H1 (cell line): ENCODE results near the gene SIN3B. TPM values are rescaled to one million over a fixed set of nuclear protein-coding genes. Genes with fewer than 3 reads are reported as not detected.

Source experiments
- CTCF ChIA-PET: fragments of 300-600 bp; sonication (Branson Sonifier 250); formaldehyde crosslinking; loops from one replicate; lab custom pipeline; 2021; ENCODE audit not compliant: partially characterized antibody; lab: Charles Lee
- POLR2A ChIA-PET: fragments of 300-600 bp; sonication (Branson Sonifier 250); formaldehyde crosslinking; loops from one replicate; lab custom pipeline; 2021; ENCODE audit warnings: inconsistent platforms; ENCODE audit not compliant: partially characterized antibody; lab: Charles Lee
- DNase-seq, 2 experiments: peaks; one replicate each; pipeline versions ENCODE4 v3.0.0 to v3.0.0-alpha.2; 2010 to 2022; ENCODE audit warnings: low spot score in 2 of 2, low read depth in 1 of 2, mixed read lengths in 1 of 2
- FAIRE-seq: peaks from 2 replicates; lab custom pipeline; 2011; peaks lifted over from hg19 to GRCh38; lab: Jason Lieb, UNC
- H2AFZ ChIP-seq: 2 replicates; pipeline ENCODE4 v1.8.1; 2012; ENCODE audit warnings: low read length, inconsistent platforms
- H2AK5ac ChIP-seq: 2 replicates; pipeline ENCODE4 v1.6.1; 2013; ENCODE audit warnings: low read depth, low read length
- H2BK120ac ChIP-seq: replicated peaks from 2 replicates; pipeline ENCODE3; 2013; ENCODE audit warnings: low read depth, low read length, inconsistent platforms
- H2BK12ac ChIP-seq: 2 replicates; pipeline ENCODE4 v1.6.1; 2013; ENCODE audit warnings: low read depth, low read length
- H2BK15ac ChIP-seq: 2 replicates; pipeline ENCODE4 v1.6.1; 2013; ENCODE audit warnings: low read length
- H2BK20ac ChIP-seq: 2 replicates; pipeline ENCODE4 v1.6.1; 2013; ENCODE audit warnings: low read length
- H2BK5ac ChIP-seq: 2 replicates; pipeline ENCODE4 v1.6.1; 2013; ENCODE audit warnings: low read depth, low read length
- H3K14ac ChIP-seq: 2 replicates; pipeline ENCODE4 v1.6.1; 2013; ENCODE audit warnings: inconsistent platforms; ENCODE audit not compliant: insufficient read length
- H3K18ac ChIP-seq: 2 replicates; pipeline ENCODE4 v1.6.1; 2013; ENCODE audit warnings: low read length; ENCODE audit errors: extremely low read depth
- H3K23ac ChIP-seq: 2 replicates; pipeline ENCODE4 v1.6.1; 2013; ENCODE audit warnings: inconsistent platforms; ENCODE audit not compliant: insufficient read length
- H3K23me2 ChIP-seq: 2 replicates; pipeline ENCODE4 v1.6.1; 2013; ENCODE audit warnings: low read depth, low read length
- H3K27ac ChIP-seq: 2 replicates; pipeline ENCODE4 v1.6.1; 2011; ENCODE audit warnings: low read depth, low read length, inconsistent platforms
- H3K27me3 ChIP-seq, 4 experiments: replicated peaks in 1 of 4; 1 replicate in 1 of 4; 2 replicates in 3 of 4; pipeline versions ENCODE4 v1.6.1 to v1.8.1; 2011 to 2013; ENCODE audit warnings: low read length in 3 of 4, mild to moderate bottlenecking in 3 of 4, inconsistent platforms in 2 of 4, mixed read lengths in 2 of 4, moderate library complexity in 1 of 4; ENCODE audit not compliant: control insufficient read depth in 3 of 4, insufficient read depth in 3 of 4; ENCODE audit errors: extremely low read depth in 1 of 4
- H3K36me3 ChIP-seq, 4 experiments: 2 replicates each; pipeline versions ENCODE4 v1.6.1 to v1.8.1; 2011 to 2013; ENCODE audit warnings: mild to moderate bottlenecking in 4 of 4, low read length in 3 of 4, moderate library complexity in 2 of 4, control low read depth in 1 of 4, inconsistent platforms in 1 of 4; ENCODE audit not compliant: insufficient read depth in 4 of 4, control insufficient read depth in 2 of 4
- H3K4ac ChIP-seq: replicated peaks from 2 replicates; pipeline ENCODE3; 2013; ENCODE audit warnings: low read length, low read depth, mixed read lengths, inconsistent platforms; ENCODE audit not compliant: insufficient read length
- H3K4me1 ChIP-seq, 4 experiments: replicated peaks in 1 of 4; 1 replicate in 1 of 4; 2 replicates in 3 of 4; pipeline versions ENCODE4 v1.6.1 to v1.8.1; 2011 to 2013; ENCODE audit warnings: low read length in 3 of 4, inconsistent platforms in 2 of 4, mixed read lengths in 1 of 4; ENCODE audit not compliant: insufficient read depth in 4 of 4, control insufficient read depth in 3 of 4
- H3K4me2 ChIP-seq, 2 experiments: 2 replicates each; pipeline versions ENCODE4 v1.6.1 to v1.8.1; 2011 to 2013; ENCODE audit warnings: low read depth in 2 of 2, low read length in 2 of 2, control low read depth in 1 of 2, inconsistent platforms in 1 of 2, mild to moderate bottlenecking in 1 of 2; ENCODE audit not compliant: insufficient read depth in 1 of 2
- H3K4me3 ChIP-seq, 4 experiments: fragments of 200-600, 300-600 bp in 1 of 4; sonication (generic), shearing (Covaris generic), sonication (Bioruptor Twin) in 1 of 4; 2 replicates each; pipeline versions ENCODE4 v1.5.1 to v1.8.1; 2011 to 2016; ENCODE audit warnings: low read length in 4 of 4, low read depth in 3 of 4, control low read depth in 2 of 4, inconsistent platforms in 2 of 4, mild to moderate bottlenecking in 2 of 4, mixed read lengths in 1 of 4, moderate library complexity in 1 of 4; ENCODE audit not compliant: insufficient read depth in 2 of 4; ENCODE audit errors: extremely low read depth in 1 of 4
- H3K56ac ChIP-seq: replicated peaks from 2 replicates; pipeline ENCODE3; 2013; ENCODE audit warnings: low read depth, mild to moderate bottlenecking, mixed read lengths, low read length, inconsistent platforms; ENCODE audit not compliant: insufficient read length
- H3K79me1 ChIP-seq: 2 replicates; pipeline ENCODE4 v1.6.1; 2013; ENCODE audit warnings: low read depth, low read length, control low read depth
- H3K79me2 ChIP-seq, 2 experiments: 2 replicates each; pipeline versions ENCODE4 v1.6.1 to v1.8.1; 2012 to 2013; ENCODE audit warnings: low read length in 2 of 2, mild to moderate bottlenecking in 2 of 2, inconsistent platforms in 1 of 2; ENCODE audit not compliant: insufficient read depth in 2 of 2, control insufficient read depth in 1 of 2
- H3K9ac ChIP-seq, 4 experiments: replicated peaks in 1 of 4; 1 replicate in 1 of 4; 2 replicates in 3 of 4; pipeline versions ENCODE4 v1.6.1 to v1.8.1; 2011 to 2013; ENCODE audit warnings: low read depth in 3 of 4, low read length in 3 of 4, control low read depth in 2 of 4, mild to moderate bottlenecking in 2 of 4, moderate library complexity in 2 of 4, inconsistent platforms in 1 of 4; ENCODE audit errors: extremely low read depth in 1 of 4
- H3K9me3 ChIP-seq, 2 experiments: 2 replicates each; pipeline versions ENCODE4 v1.6.1 to v1.8.1; 2012 to 2013; ENCODE audit warnings: mild to moderate bottlenecking in 2 of 2, moderate library complexity in 2 of 2, control low read depth in 1 of 2, inconsistent platforms in 1 of 2, low read depth in 1 of 2, low read length in 1 of 2, mixed read lengths in 1 of 2; ENCODE audit not compliant: insufficient read depth in 2 of 2
- H4K20me1 ChIP-seq, 2 experiments: replicated peaks in 1 of 2; 2 replicates each; pipeline versions ENCODE3 to v1.8.1; 2011 to 2013; ENCODE audit warnings: inconsistent platforms in 2 of 2, low read length in 2 of 2, mild to moderate bottlenecking in 1 of 2; ENCODE audit not compliant: insufficient read depth in 2 of 2, control insufficient read depth in 1 of 2
- H4K5ac ChIP-seq: 2 replicates; pipeline ENCODE4 v1.6.1; 2013; ENCODE audit warnings: low read length, low read depth, mixed read lengths, inconsistent platforms; ENCODE audit not compliant: insufficient read length
- H4K8ac ChIP-seq: 2 replicates; pipeline ENCODE4 v1.8.0; 2013; ENCODE audit warnings: mild to moderate bottlenecking, moderate library complexity, low read length, inconsistent platforms; ENCODE audit not compliant: insufficient read depth; ENCODE audit errors: extremely low read depth
- H4K91ac ChIP-seq: replicated peaks from 2 replicates; pipeline ENCODE3; 2013; ENCODE audit warnings: low read length, mixed read lengths, inconsistent platforms; ENCODE audit not compliant: insufficient read length
- BACH1 ChIP-seq: IDR thresholded peaks from 2 replicates; pipeline ENCODE4 v1.6.1; 2012; ENCODE audit warnings: low read length, improper control_type of control experiment
- CBX8 ChIP-seq: fragments of 300-800, 300-1000 bp; sonication (generic); IDR thresholded peaks from 2 replicates; pipeline ENCODE4 v1.7.1; 2016; ENCODE audit warnings: low read depth, low read length, borderline replicate concordance
- CHD1 ChIP-seq: IDR thresholded peaks from 2 replicates; pipeline ENCODE4 v1.6.1; 2012; ENCODE audit warnings: low read depth, low read length, improper control_type of control experiment
- EGR1 ChIP-seq: IDR thresholded peaks from 2 replicates; pipeline ENCODE4 v1.6.1; 2011; ENCODE audit warnings: low read depth, low read length, borderline replicate concordance
- TAF7 ChIP-seq: optimal IDR thresholded peaks from 2 replicates; pipeline ENCODE3; 2011; ENCODE audit warnings: low read depth, mild to moderate bottlenecking, inconsistent platforms, low read length, moderate library complexity, borderline replicate concordance
- ZNF274 ChIP-seq: IDR thresholded peaks from 2 replicates; pipeline ENCODE4 v1.7.0; 2012; ENCODE audit warnings: low read length, borderline replicate concordance; ENCODE audit errors: extremely low read depth
- WGBS, 2 experiments: shearing (Covaris generic) in 1 of 2; methylation state at CpG; one replicate each; pipeline versions ENCODE4 v1.1.6 to v1.1.7; 2013 to 2015; ENCODE audit warnings: low lambda C conversion rate in 2 of 2, mixed read lengths in 2 of 2, inconsistent platforms in 1 of 2, low coverage in 1 of 2, missing lambda C conversion rate in 1 of 2; ENCODE audit not compliant: insufficient replicate concordance in 2 of 2, insufficient coverage in 1 of 2, insufficient read length in 1 of 2; ENCODE audit errors: extremely low coverage in 1 of 2, missing lambda C conversion rate in 1 of 2; 5-methylcytosine and 5-hydroxymethylcytosine counted together
- polyA plus RNA-seq, 7 experiments: library from polyadenylated mRNA; depleted of rRNA in 3 of 7; stranded (reverse) in 5 of 7; unstranded in 2 of 7; fragments of >200 nt in 5 of 7; fragments of 200-250 nt in 2 of 7; gene quantifications; 1 replicate in 5 of 7; 2 replicates in 1 of 7; 4 replicates in 1 of 7; pipeline versions ENCODE4 v1.2.1 to v1.2.3, GENCODE V29; 2011 to 2013; ENCODE audit warnings: missing spikeins in 2 of 7, mixed read lengths in 2 of 7
- total RNA-seq: library from RNA; stranded (reverse); fragmentation: NEBNext Ultra II Directional; extraction: Animal tissue kit (Norgen Biotek cat#: 25700); gene quantifications from 2 replicates; pipeline ENCODE4 v1.2.1, GENCODE V29; 2021
- TF ChIP-seq, protein P1 (sequence below): IDR thresholded peaks from 2 replicates; pipeline ENCODE4 v1.6.1; 2011; ENCODE audit warnings: low read depth, mild to moderate bottlenecking, low read length; ENCODE audit not compliant: insufficient read depth

Gene SIN3B
- total and polyA plus RNA-seq, 2 of the 8 experiments (the other 6 are each of a cell fraction or from before 2014, with no cell fraction given): 29.5 to 71.1 TPM

DNA sequence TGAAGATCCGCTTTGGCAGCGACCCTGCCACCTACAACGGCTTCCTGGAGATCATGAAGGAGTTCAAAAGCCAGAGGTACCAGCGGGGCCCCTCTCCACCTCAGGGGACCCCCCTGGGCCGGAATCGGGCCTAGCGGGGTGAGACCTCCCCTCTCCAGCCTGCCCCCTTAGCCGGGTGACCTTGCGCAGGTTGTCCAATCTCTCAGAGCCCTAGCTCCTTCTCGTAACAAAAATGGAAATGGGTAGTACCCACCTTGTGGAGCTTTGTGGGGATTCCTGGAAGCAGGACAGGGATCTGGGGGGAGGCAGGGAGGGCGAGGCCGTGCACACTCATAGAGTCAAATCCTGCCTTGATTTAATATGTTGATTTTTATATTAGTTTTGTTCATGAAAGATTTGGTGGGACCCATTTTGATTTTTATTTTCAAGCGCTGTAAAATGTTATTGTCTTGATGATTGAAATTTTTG, 658 bp downstream of the SIN3B start:
- no peak overlapping the region for H4K91ac ChIP-seq
- FAIRE-seq (no peak), DNase-seq (no peak)
- no peaks in the 10 kb centered on the region; the same call in 1 of the 2 replicates for H3K79me1 ChIP-seq
- H2AK5ac ChIP-seq: no peak overlapping the region
- no peak overlapping the region for H3K56ac ChIP-seq
- WGBS, 2 experiments: 22% methylated on average over 13 of the region's 13 CpGs; no CpG with 5 or more reads in 1 of the 2 experiments
- H3K27ac ChIP-seq: no peak overlapping the region
- H3K36me3 ChIP-seq: peaks cover 14 to 30% (median 27%) of the 10 kb centered on the region in 4 experiments
- peaks cover 0 to 13% (median 8%) of the 10 kb centered on the region in 4 experiments; a peak in 6 of 7 replicates for H3K4me1 ChIP-seq
- POLR2A ChIA-PET: interaction anchor here (0.9 to 1.2 kb wide), 3 partner anchors 9 to 50 kb away, joined by 3 read pairs; no protein-coding TSS in a partner anchor
- no peak overlapping the region for H4K8ac ChIP-seq
- H4K20me1 ChIP-seq: peaks cover 2% of the 10 kb centered on the region in 2 experiments
- no peak overlapping the region for H2BK15ac ChIP-seq
- peak overlapping the region; percentile 81 to 88 (median 86) for H3K4me3 ChIP-seq
- no peak overlapping the region for H2BK12ac ChIP-seq
- no peak overlapping the region for H4K5ac ChIP-seq
- no peak overlapping the region for H3K4ac ChIP-seq
- H3K23ac ChIP-seq: no peak overlapping the region
- no peak overlapping the region; the same call in 1 of the 2 replicates for H3K18ac ChIP-seq
- TF ChIP-seq CHD1 (no peak), BACH1 (no peak), TAF7 (no peak), ZNF274 (no peak), CBX8 (no peak), EGR1 (no peak)
- TF ChIP-seq, protein P1, sequence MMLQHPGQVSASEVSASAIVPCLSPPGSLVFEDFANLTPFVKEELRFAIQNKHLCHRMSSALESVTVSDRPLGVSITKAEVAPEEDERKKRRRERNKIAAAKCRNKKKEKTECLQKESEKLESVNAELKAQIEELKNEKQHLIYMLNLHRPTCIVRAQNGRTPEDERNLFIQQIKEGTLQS: no peak
- TF ChIP-seq, all 59 proteins: peak for 0
- no peak overlapping the region for H2BK5ac ChIP-seq
- H2BK120ac ChIP-seq: no peak overlapping the region
- peaks cover 5% of the 10 kb centered on the region; the same call in 1 of the 2 replicates for H3K23me2 ChIP-seq
- peaks cover 0 to 12% of the 10 kb centered on the region in 2 experiments; a peak in 2 of 4 replicates for H3K79me2 ChIP-seq
- H3K4me2 ChIP-seq: peak overlapping the region; percentile 72 to 83
- no peak overlapping the region for H3K14ac ChIP-seq
- peak overlapping the region; percentile 54 to 83 (median 57) for H3K9ac ChIP-seq
- no peaks in the 10 kb centered on the region for H3K27me3 ChIP-seq
- CTCF ChIA-PET: interaction anchor here (1.0 to 2.1 kb wide), 3 partner anchors 11 to 62 kb away, joined by 3 to 6 read pairs (median 3); no protein-coding TSS in a partner anchor
- H2AFZ ChIP-seq: no peak overlapping the region
- no peak overlapping the region for H2BK20ac ChIP-seq
- no peaks in the 10 kb centered on the region for H3K9me3 ChIP-seq
